ENCODE measurements around the gene DYNLL2. TPM values are rescaled to one million over a fixed set of nuclear protein-coding genes. Genes with fewer than 3 reads are reported as not detected.

The DYNLL2 gene
- polyA plus RNA-seq, 1 of the 3 experiments (the other 2 are of a cell fraction): 27.0 TPM

GRCh38 chr17:58092101-58092796, 9.0 kb downstream of the DYNLL2 start:
- Histone ChIP-seq H3F3A (replicated peaks; ENCODE audit: insufficient read depth) (peaks cover 17% of the 10 kb centered on the region), H4K20me1 (ENCODE audit: insufficient read depth) (peaks cover 58% of the 10 kb centered on the region), H3K4me3 (ENCODE audit: low read depth in 2 of 2, low read length in 1 of 2) (no peak overlapping the region), H3K4me2 (no peak overlapping the region), H3K27ac (ENCODE audit: low read depth in 2 of 2, low read length in 1 of 2) (no peak overlapping the region), H3K36me3 (replicated peaks in 1 of 2; ENCODE audit: control insufficient read depth in 1 of 2, insufficient read depth in 2 of 2, low read length in 1 of 2) (peaks cover 76 to 84% of the 10 kb centered on the region in 2 experiments), H3K9me2 (no peaks in the 10 kb centered on the region), H3K9ac (no peak overlapping the region), H3K4me1 (ENCODE audit: control insufficient read depth in 1 of 2, insufficient read depth in 2 of 2, low read depth in 1 of 2, low read length in 1 of 2) (peaks cover 0 to 3% of the 10 kb centered on the region in 2 experiments; a peak in 1 of 4 replicates), H3K27me3 (ENCODE audit: insufficient read depth) (no peaks in the 10 kb centered on the region), H3K79me2 (ENCODE audit: insufficient read depth) (peaks cover 32% of the 10 kb centered on the region), H2AFZ (ENCODE audit: low read depth) (no peak overlapping the region), H3K9me3 (no peaks in the 10 kb centered on the region)
- DNase-seq: no peak
- ChIA-PET POLR2A (no interaction called here), CTCF (interaction anchor here (1.0 to 2.8 kb wide), 5 partner anchors 20 to 234 kb away, joined by 3 to 12 read pairs (median 3); no protein-coding TSS in a partner anchor)
- 90% methylated on average over 4 of the region's 4 CpGs for WGBS (ENCODE audit: low lambda C conversion rate)
- TF ChIP-seq TCF12 (IDR thresholded peaks at IDR 0.05) (no peak), EZH2phosphoT487 (IDR thresholded peaks at IDR 0.05; ENCODE audit: borderline replicate concordance, low read depth) (no peak), PBX3 (IDR thresholded peaks at IDR 0.05) (no peak), YY1 (IDR thresholded peaks at IDR 0.05; ENCODE audit: low read depth) (no peak), ZBTB33 (IDR thresholded peaks at IDR 0.05; ENCODE audit: borderline replicate concordance, low read depth) (no peak), MAX (IDR thresholded peaks at IDR 0.05; ENCODE audit: low read depth) (no peak), SIN3A (IDR thresholded peaks at IDR 0.05; ENCODE audit: borderline replicate concordance, low read depth, low read length) (no peak), POLR2AphosphoS5 (IDR thresholded peaks at IDR 0.05; ENCODE audit: low read depth, low read length) (0 out of 2 replicates have a peak, but pooled peaks have one; percentile 13)

- no peaks in the 10 kb centered on the region for H3K9me2 ChIP-seq
- no peak overlapping the region for H3K9ac ChIP-seq
- H3K79me2 ChIP-seq (ENCODE audit: insufficient read depth): peaks cover 26% of the 10 kb centered on the region
- peaks cover 17% of the 10 kb centered on the region for H3F3A ChIP-seq (replicated peaks; ENCODE audit: insufficient read depth)
- no peak overlapping the region for H3K4me3 ChIP-seq (ENCODE audit: low read depth in 2 of 2, low read length in 1 of 2)
- 77% methylated on average over 7 of the region's 7 CpGs for WGBS (ENCODE audit: low lambda C conversion rate)
- CTCF ChIA-PET: interaction anchor here (1.4 to 2.8 kb wide), 3 partner anchors 20 to 48 kb away, joined by 3 to 12 read pairs (median 3); no protein-coding TSS in a partner anchor
- POLR2A ChIA-PET: no interaction called here
- H3K4me2 ChIP-seq: no peak overlapping the region
- no peak overlapping the region; a peak in 1 of 4 replicates for H3K27ac ChIP-seq (ENCODE audit: low read depth in 2 of 2, low read length in 1 of 2)
- DNase-seq: no peak
- H2AFZ ChIP-seq (ENCODE audit: low read depth): no peak overlapping the region
- peaks cover 0 to 3% of the 10 kb centered on the region in 2 experiments; a peak in 1 of 4 replicates for H3K4me1 ChIP-seq (ENCODE audit: control insufficient read depth in 1 of 2, insufficient read depth in 2 of 2, low read depth in 1 of 2, low read length in 1 of 2)
- peaks cover 70 to 79% of the 10 kb centered on the region in 2 experiments for H3K36me3 ChIP-seq (replicated peaks in 1 of 2; ENCODE audit: control insufficient read depth in 1 of 2, insufficient read depth in 2 of 2, low read length in 1 of 2)
- peaks cover 52% of the 10 kb centered on the region for H4K20me1 ChIP-seq (ENCODE audit: insufficient read depth)
- H3K27me3 ChIP-seq (ENCODE audit: insufficient read depth): no peaks in the 10 kb centered on the region
- H3K9me3 ChIP-seq: no peaks in the 10 kb centered on the region
- TF ChIP-seq CTCF (IDR thresholded peaks at IDR 0.05) (no peak), TEAD4 (IDR thresholded peaks at IDR 0.05; ENCODE audit: borderline replicate concordance, insufficient read depth) (no peak), TAF1 (IDR thresholded peaks at IDR 0.05; ENCODE audit: borderline replicate concordance, low read depth, low read length) (no peak), FOSL2 (IDR thresholded peaks at IDR 0.05; ENCODE audit: borderline replicate concordance, low read depth) (no peak), NRF1 (IDR thresholded peaks at IDR 0.05; ENCODE audit: low read depth, low read length) (no peak), GABPA (IDR thresholded peaks at IDR 0.05; ENCODE audit: low read depth) (no peak), FOXJ3 (CRISPR knock-in tag; IDR thresholded peaks at IDR 0.05) (no peak), FOXM1 (IDR thresholded peaks at IDR 0.05; ENCODE audit: low read depth) (no peak), SMC3 (IDR thresholded peaks at IDR 0.05; ENCODE audit: low read depth, low read length) (no peak), USF2 (IDR thresholded peaks at IDR 0.05; ENCODE audit: borderline replicate concordance, low read depth, low read length) (no peak), TCF12 (IDR thresholded peaks at IDR 0.05) (no peak), ELF1 (IDR thresholded peaks at IDR 0.05) (no peak)
Measured at GRCh38 chr17:58092797-58093385, 9.7 kb downstream of the DYNLL2 start.

All from SK-N-SH (cell line).